ENCODE results near the gene LRRC7.
"Not testable (repeated sequence)": the region's sequence is repeated elsewhere in the genome, so short reads cannot be mapped to it uniquely, and the experiment has no call there.

Gene LRRC7

GRCh38 chr1:70042090-70042731 lies 474.5 kb downstream of the LRRC7 start:
- DNase-seq (ENCODE audit: low spot score) = no peak

- DNase-seq (ENCODE audit: low spot score) = peak; percentile 27
Measured at GRCh38 chr1:70043804-70044203, 476.1 kb downstream of the LRRC7 start.

- DNase-seq (ENCODE audit: low spot score) = peak; percentile 55
Measured at GRCh38 chr1:70044832-70045231, 477.1 kb downstream of the LRRC7 start.

- not testable (repeated sequence) for DNase-seq (ENCODE audit: low spot score)
Measured at GRCh38 chr1:70045581-70045980, 477.9 kb downstream of the LRRC7 start.

- no peak for DNase-seq (ENCODE audit: low spot score)
Measured at GRCh38 chr1:70048336-70049094, 480.8 kb downstream of the LRRC7 start.

GRCh38 chr1:70051926-70052325 lies 484.2 kb downstream of the LRRC7 start:
- DNase-seq (ENCODE audit: low spot score) = no peak

GRCh38 chr1:70057500-70057899 lies 489.8 kb downstream of the LRRC7 start:
- peak; percentile 15 for DNase-seq (ENCODE audit: low spot score)

- DNase-seq (ENCODE audit: low spot score) = no peak
Measured at GRCh38 chr1:70061231-70061630, 493.5 kb downstream of the LRRC7 start.

- DNase-seq (ENCODE audit: low spot score) = no peak
Measured at GRCh38 chr1:70063861-70064260, 496.1 kb downstream of the LRRC7 start.

- DNase-seq (ENCODE audit: low spot score) = no peak
Measured at GRCh38 chr1:70066711-70067110, 499.0 kb downstream of the LRRC7 start.

- DNase-seq (ENCODE audit: low spot score) = peak; percentile 44
Measured at GRCh38 chr1:70071601-70072000, 503.9 kb downstream of the LRRC7 start.

- DNase-seq (ENCODE audit: low spot score) = peak; percentile 33
Measured at GRCh38 chr1:70072231-70072751, 504.6 kb downstream of the LRRC7 start.

- DNase-seq (ENCODE audit: low spot score) = no peak
Measured at GRCh38 chr1:70075761-70076160, 508.0 kb downstream of the LRRC7 start.

GRCh38 chr1:70077066-70077465 lies 509.3 kb downstream of the LRRC7 start:
- no peak for DNase-seq (ENCODE audit: low spot score)

GRCh38 chr1:70079546-70079945 lies 511.8 kb downstream of the LRRC7 start:
- no peak for DNase-seq (ENCODE audit: low spot score)

GRCh38 chr1:70083519-70083918 lies 515.8 kb downstream of the LRRC7 start:
- no peak for DNase-seq (ENCODE audit: low spot score)

- no peak for DNase-seq (ENCODE audit: low spot score)
Measured at GRCh38 chr1:70084314-70084915, 516.7 kb downstream of the LRRC7 start.

GRCh38 chr1:70085521-70085920 lies 517.8 kb downstream of the LRRC7 start:
- DNase-seq (ENCODE audit: low spot score) = no peak

GRCh38 chr1:70086897-70087296 lies 519.2 kb downstream of the LRRC7 start:
- no peak for DNase-seq (ENCODE audit: low spot score)

GRCh38 chr1:70090141-70090540 lies 522.4 kb downstream of the LRRC7 start:
- DNase-seq (ENCODE audit: low spot score) = no peak

- DNase-seq (ENCODE audit: low spot score) = peak; percentile 57
Measured at GRCh38 chr1:70090875-70091274, 523.2 kb downstream of the LRRC7 start.

- no peak for DNase-seq (ENCODE audit: low spot score)
Measured at GRCh38 chr1:70091811-70092210, 524.1 kb downstream of the LRRC7 start.

GRCh38 chr1:70092526-70092925 lies 524.8 kb downstream of the LRRC7 start:
- no peak for DNase-seq (ENCODE audit: low spot score)
